Measurements from ENCODE around the gene KDM1B.
"Not testable (repeated sequence)": the region's sequence is repeated elsewhere in the genome, so short reads cannot be mapped to it uniquely, and the experiment has no call there.

Gene KDM1B

DNA sequence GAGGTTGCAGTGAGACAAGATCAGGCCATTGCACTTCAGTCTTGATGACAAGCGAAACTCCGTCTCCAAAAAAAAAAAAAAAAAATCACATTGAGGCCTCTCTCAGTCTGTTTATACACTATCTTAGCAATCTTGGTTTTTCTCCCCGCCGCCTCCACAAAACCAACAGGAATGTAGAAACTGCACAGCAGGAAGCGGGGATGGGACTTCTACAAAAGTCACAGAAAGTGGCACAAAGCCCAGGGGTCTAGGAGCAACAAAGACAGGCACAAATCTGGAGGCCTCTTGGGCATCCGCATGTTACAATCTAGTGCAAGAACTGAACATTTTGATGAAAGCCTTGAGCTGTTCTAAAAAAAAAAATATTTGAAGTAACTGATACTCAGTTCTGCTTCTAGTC, 48.6 kb downstream of the KDM1B start:
- DNase-seq = no peak

DNA sequence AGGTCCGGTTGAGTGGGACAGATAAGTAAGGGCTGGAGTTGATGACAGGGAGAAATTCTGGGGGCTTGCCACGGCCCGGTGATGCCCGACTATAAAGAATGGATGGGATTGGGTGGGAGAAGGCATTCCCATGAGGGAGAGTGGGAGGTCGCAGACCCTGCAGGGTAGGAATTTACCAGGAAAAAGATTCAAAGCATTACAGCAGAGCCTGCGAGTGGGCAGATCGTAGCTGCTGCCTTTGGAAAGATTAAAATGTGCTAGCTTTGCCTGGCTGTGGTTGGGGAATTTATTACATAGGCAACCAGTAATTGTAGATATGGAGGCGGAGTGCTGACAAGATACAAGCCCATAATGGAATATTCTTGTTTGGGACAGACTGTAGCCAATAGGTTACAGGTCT, 49.5 kb downstream of the KDM1B start:
- no peak for DNase-seq

DNA sequence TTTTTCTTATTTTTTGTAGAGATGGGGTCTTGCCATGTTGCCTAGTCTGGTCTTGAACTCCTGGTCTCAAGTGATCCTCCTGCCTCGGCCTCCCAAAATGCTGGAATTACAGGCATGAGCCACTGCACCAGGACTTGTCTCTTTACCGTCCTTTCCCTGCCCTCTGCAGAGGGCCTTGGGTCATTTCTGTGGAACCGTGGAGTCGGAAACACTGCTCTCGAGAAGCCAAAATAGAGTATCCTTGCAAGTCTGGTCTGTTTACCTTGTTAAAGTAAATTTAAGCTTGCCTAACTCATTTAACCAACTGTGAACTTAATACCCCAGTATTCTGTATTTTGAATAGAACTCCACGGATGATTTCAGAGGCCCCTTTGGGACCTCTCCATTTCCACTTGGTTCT, 51.4 kb downstream of the KDM1B start:
- no peak for DNase-seq

DNA sequence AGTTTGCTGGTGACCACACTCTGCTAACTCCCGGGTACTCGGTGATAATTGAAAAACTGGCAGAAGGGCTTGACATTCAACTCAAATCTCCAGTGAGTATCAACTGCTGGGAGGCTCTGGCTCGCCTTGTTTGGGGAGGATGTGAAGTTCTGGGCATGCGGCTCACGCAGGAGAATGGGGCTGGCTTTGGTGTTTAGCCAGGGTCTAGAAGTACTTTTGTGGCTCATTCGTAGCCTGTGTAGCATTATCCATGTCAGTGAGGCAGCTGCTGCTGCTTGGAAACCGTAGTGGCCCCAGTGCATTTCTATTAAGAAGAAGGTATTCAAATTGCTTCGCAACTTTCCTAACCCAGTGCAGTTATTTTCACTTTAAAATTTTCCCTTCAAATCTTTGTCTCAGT, 52.2 kb downstream of the KDM1B start:
- no peak for DNase-seq

DNA sequence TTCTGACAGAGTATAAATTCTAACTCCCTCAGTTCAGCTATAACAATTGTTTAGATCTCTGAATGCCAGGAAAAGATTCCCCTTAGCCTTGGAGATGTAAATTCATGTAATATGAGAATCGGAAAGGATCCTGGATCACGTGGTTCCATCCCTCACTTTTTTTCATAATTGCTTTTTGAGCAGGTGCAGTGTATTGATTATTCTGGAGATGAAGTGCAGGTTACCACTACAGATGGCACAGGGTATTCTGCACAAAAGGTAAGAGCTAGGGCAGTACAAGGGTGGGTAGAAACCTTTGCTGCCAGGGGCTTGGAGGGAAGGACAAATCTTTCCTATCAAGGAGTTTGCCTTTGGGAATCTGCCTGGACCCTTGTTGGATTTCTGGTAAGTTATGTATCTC, 52.7 kb downstream of the KDM1B start:
- DNase-seq = no peak

DNA sequence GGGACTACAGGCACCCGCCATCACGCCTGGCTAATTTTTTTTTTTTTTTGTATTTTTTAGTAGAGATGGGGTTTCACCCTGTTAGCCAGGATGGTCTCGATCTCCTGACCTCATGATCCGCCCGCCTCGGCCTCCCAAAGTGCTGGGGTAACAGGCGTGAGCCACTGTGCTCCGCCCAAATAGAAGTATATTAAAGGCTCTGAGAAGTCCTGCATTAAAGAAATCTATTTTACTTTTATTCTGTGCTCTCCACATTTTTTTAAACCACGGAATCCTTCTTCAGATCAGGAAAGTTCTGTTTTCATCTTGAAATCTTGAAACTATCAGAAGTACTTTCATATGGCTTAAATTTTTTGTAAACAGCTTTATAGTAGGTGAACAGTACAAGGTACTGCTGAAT, 53.6 kb downstream of the KDM1B start:
- DNase-seq = not testable (repeated sequence)

DNA sequence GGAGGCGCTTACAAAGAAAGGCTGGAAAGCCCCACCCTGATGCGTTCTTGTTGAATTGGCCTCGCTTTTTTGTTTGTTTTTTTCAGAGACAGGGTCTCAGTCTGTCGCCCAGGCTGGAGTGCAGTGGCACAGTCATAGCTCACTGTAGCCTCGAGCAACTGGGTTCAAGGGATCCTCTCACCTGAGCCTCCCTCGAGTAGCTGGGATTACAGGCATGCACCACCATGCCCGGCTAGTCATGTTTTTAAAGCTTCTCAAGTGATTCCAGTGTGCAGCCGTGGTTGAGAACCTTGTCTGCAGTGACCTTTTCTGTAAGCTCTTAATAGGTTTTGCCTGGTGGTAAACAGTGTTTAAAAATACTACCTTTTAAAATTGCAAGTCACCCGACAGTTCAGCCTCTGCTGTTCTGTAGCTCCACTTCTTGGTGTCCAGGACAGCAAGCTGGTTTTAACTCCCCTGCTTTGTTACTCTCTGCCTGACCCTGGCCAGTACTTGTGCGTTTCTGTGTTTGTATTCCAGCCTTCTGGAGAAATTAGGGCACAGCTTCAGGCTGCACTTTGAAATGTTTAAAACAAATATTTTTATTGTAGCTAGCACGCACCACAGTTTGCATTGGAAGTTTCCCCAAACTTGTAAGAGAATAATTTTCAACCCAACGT, 54.4 kb downstream of the KDM1B start:
- DNase-seq = no peak

DNA sequence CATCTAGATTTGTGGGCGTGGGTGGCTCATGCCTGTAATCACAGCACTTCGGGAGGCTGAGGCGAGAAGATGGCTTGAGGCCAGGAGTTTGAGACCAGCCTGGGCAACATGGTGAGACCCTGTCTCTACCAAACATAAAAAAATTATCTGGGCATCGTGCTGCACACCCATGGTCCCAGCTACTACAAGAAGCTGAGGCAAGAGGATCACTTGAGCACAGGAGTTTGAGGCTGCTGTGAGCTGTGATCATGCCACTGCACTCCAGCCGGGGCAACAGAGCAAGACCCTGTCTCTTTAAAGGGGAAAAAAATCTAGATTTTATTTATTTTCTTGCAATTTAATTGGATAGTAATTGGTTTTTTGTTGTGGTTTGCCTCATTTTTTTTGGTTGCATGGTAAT, 55.5 kb downstream of the KDM1B start:
- no peak for DNase-seq

DNA sequence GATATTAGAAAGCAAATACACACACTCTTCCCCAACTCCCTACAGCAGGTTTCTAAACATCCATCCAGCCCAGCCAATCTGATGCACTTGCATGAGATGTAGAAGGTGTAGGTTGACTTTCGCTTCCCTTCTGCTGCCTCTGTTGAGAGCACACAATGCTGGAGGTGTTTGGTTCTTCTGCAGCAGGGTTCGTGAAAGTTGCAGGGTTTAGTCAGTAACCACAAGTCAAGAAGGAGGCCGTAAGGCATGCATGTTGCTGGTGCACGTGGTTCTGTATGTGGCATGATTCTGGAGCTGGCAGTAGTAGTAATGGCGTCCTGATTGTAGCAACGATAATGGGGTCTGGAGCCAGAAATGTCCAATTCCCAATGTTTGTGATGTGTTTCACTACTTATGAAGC, 56.1 kb downstream of the KDM1B start:
- no peak for DNase-seq

DNA sequence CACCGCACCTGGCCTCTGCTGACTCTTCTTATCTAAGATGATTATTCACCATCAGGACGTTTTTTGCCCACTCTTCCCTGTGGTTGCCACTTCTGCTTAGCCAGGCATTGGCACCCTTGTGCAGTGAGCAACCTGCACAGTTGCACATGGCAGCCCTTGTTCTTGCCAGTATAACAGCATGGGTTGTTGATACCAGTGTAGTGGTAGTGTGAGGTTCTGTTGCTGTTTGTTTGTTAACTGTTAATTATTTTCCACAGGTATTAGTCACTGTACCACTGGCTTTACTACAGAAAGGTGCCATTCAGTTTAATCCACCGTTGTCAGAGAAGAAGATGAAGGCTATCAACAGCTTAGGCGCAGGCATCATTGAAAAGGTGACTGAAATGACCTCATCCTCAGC, 57.0 kb downstream of the KDM1B start:
- no peak for DNase-seq

DNA sequence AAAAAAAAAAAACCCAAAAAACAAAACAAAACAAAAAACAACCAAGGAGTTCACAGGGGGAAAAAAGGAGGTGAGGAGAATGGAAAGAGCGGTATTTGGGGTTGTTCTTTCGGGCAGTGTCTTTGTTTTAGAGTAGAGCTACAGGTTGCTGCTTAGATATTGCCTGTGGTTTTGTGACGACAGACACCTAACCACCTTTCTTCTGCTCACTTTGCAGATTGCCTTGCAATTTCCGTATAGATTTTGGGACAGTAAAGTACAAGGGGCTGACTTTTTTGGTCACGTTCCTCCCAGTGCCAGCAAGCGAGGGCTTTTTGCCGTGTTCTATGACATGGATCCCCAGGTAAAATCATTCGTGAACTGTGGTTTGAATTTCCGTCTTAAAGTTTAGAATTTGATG, 58.2 kb downstream of the KDM1B start:
- no peak for DNase-seq

DNA sequence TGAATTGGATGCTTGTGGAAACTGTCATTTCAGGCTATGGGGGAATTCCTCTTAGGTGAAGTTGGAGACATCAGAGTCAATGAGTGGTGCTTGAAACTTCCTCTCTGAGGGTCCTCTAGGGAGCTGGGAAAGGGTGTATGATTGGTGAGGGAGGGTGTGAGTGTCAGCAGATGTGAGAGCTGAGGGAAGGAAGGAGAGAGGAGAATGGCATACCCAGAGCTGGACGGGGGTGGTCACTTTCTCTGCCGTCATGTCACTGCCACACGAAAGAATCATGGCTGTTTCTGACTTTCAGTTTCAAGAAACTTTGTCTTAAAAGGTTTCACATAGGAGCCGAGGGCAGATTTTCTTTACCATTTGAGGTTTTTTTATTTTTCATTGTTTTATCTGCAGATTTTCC, 58.8 kb downstream of the KDM1B start:
- no peak for DNase-seq

DNA sequence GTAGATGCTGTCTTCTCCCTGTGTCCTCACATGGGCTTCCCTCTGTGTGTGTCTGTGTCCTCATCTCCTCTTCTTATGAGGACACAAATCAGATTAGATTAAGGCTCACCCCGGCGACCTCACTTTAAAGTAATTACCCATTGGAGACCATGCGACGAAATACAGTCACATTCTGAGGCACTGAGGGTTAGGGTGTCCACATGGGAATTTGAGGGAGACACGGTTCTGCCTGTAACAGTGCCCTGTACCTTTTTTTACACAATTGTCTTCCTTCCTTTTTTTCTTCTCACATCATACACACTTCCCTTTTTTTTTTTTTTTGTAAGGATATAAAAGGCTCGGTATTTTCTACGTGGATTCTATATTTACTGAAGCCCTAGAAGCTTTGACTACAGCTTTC, 60.2 kb downstream of the KDM1B start:
- no peak for DNase-seq

DNA sequence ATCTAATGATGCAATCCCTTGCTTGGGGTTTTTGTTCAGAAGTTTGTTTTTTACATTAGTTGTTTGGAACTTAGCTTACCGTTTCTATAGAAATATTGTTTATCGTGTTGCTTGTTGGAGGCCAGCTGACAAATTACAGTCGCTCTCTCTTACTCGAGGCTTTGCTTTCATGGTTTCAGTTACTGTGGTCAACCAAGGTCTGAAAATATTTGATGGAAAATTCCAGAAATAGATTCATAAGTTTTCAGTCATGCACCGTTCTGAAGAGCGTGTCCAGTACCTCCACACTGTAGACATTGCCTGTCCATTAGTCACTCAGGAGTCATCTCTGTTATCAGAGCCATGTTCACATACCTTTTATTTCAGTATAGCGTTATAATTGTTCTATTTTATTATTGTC, 61.2 kb downstream of the KDM1B start:
- no peak for DNase-seq

DNA sequence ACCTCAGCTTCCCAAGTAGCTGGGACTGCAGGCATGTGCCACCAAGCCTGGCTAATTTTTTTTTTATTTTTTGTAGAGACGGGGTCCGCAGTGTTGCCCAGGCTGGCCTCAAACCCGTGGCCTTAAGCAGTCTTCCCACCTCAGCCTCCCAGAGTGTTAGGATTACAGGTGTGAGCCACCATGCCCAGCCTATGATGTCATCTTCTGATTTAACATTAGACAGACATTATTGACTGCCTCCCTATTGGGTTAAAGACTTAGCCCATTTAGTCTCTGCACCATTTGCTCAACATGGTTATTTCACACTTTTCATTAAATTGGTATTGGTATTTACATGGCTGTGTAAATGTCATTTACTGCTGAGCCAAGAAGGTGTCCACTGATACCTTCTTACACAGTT, 63.0 kb downstream of the KDM1B start:
- no peak for DNase-seq

DNA sequence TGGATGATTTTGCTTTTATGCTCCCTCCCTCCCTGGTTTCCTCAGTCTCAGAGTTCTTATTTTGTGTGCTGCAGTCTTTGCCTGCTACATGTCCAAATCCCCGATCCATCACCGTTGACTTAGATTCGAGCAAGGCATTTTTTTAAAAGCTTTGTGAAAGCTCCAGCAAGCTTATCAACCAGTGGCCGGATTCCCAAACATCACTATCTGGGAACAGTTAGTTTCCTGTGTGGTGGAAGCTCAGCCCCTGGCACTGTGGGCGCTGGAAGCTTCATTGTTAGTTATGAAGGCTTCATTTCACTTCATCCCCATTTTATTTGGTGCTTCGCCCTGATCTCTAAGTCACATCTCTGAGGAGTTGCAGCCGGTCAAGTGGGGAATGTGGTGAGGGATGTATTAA, 64.4 kb downstream of the KDM1B start:
- DNase-seq = no peak

DNA sequence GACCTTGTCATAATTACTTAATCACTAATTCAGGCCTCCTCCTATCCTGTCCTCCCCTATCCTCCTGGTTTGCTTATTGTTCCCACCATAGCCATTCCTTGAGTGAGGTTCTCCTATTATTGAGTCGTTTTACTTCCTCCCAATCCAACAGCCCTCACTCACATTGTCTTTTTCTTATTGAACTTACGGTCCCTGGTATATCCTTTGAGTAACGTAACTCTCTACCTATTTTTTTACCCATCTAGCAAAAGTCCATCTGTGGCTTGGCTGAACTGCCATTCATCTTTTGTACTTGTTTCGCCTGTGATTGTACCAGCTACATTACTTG, 66.0 kb downstream of the KDM1B start:
- no peak for DNase-seq

DNA sequence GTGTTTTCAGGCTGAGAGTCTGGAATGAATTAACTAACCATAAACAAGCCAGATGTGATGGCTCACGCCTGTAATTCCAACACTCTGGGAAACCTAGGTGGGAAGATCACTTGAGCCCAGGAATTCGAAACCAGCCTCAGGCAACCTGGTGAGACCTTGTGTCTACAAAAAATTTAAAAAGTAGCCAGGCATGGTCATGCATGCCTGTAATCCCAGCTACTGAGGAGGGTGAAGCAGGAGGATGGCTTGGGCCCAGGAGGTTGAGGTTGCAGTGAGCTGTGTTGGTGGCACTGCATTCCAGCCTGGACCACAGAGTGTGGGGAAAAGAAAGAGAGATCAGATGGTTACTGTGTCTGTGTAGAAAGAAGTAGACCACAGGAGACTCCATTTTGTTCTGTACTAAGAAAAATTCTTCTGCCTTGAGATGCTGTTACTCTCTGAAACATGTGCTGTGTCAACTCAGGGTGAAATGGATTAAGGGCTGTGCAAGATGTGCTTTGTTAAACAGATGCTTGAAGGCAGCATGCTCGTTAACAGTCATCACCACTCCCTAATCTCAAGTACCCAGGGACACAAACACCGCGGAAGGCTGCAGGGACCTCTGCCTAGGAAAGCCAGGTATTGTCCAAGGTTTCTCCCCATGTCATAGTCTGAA, 71.4 kb downstream of the KDM1B start:
- not testable (repeated sequence) for DNase-seq

DNA sequence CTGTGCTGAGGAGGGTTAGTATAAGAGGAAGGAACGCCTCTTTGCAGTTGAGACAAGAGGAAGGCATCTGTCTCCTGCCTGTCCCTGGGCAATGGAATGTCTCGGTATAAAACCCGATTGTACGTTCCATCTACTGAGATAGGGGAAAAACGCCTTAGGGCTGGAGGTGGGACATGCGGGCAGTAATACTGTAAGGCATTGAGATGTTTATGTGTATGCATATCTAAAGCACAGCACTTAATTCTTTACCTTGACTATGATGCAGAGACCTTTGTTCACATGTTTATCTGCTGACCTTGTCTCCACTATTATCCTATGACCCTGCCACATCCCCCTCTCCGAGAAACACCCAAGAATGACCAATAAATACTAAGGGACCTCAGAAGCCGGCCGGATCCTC, 71.9 kb downstream of the KDM1B start:
- not testable (repeated sequence) for DNase-seq

DNA sequence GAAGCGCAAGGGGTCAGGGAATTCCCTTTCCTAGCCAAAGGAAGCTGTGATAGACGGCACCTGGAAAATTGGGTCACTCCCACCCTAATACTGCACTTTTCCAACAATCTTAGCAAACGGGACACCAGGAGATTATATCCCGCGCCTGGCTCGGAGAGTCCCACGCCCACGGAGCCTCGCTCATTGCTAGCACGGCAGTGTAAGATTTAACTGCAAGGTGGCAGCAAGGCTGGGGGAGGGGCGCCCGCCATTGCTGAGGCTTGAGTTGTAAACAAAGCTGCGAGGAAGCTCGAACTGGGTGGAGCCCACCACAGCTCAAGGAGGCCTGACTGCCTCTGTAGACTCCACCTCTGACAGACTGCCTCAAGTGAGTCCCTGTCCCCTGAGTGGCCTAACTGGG, 73.4 kb downstream of the KDM1B start:
- DNase-seq = not testable (repeated sequence)

DNA sequence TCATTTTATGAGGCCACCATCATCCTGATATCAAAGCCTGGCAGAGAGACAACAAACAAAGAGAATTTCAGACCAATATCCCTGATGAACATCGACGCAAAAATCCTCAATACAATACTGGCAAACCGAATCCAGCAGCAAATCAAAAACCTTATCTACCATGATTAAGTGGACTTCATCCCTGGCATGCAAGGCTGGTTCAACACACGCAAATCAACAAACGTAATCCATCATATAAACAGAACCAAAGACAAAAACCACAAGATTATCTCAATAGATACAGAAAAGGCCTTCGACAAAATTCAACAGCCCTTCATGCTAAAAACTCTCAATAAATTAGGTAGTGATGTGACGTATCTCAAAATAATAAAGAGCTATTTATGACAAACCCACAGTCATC, 76.6 kb downstream of the KDM1B start:
- not testable (repeated sequence) for DNase-seq

DNA sequence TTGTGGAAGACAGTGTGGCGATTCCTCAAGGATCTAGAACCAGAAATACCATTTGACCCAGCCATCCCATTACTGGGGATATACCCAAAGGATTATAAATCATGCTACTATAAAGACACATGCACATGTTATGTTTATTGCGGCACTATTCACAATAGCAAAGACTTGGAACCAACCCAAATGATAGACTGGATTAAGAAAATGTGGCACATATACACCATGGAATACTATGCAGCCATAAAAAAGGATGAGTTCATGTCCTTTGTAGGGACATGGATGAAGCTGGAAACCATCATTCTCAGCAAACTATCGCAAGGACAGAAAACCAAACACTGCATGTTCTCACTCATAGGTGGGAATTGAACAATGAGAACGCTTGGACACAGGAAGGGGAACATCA, 78.5 kb downstream of the KDM1B start:
- not testable (repeated sequence) for DNase-seq

DNA sequence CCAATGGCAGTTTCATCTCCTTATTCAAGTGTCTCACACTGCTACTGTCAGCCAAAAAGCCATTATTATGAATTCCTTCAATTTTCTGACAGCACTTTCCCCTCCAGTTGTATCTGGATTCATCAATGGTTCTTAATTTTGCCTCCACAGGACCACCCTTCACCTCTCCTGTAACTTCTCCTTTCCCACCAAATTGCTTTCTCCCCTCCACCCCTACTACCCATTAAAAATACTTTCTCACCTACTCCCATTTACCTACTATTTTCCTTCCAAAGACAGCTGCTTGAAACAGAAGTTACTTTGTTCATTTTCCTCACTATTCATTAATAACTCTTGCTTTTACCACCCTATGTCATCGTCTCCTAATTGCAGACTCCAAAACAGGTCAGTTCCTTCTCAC, 79.3 kb downstream of the KDM1B start:
- DNase-seq = no peak

DNA sequence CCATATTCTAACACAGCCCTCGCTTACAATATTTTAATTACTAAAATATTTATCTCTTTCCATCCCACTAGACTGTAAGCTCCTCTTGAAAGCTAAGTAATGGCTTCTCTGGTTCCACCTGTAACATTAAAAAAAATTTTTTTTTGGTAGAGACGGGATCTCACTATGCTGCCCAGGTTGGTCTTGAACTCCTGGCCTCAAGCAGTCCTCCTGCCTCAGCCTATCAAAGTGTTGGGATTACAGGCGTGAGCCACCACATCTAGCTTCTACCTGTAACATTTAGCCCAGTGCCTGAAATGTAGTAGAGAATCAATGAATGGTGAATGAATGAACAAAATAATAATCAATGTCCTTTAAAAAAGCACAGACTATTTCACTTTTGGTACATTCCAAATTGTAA, 80.3 kb downstream of the KDM1B start:
- no peak for DNase-seq

DNA sequence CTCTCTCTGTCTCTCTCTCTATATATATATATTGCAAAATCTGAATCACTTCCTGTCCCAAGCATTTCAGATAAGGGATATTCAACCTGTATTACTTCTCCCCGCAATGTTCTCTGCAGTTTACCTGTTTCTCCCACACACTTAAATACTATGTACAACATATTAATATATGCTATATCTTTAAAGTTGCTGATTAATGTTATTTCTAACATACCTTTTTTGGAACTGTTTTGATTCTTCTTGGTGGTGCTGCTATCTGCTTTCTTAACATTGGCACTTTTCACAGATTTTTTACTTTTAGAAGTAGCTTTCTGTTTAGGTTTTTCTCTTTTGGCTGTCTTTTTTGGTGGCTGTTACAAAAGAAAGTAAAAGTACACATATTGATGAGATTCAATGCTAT, 81.9 kb downstream of the KDM1B start:
- DNase-seq = no peak

Measured in effector CD8-positive, alpha-beta T cell (primary cell).